ENCODE results near the gene DNM3.

The DNM3 gene

DNA sequence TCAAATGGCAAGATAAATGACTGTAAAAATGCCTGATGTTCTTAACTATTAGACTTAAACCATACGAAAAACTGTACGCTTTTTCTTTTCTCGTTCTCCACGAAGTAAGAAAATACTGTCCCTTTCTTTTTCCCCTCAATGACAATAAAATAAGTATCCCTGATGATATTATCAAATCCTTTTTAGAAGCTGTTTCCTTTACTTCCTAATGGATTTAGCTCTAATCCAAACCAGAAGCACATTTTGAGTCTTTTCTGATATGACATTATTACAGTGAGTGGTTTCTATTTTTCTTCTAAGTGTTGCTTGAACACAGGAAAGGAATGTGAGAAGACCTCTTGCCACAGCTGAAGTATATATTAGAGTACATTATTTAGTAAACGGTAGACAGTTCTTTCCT lies 32.4 kb downstream of the DNM3 start:
- no peak for DNase-seq

DNA sequence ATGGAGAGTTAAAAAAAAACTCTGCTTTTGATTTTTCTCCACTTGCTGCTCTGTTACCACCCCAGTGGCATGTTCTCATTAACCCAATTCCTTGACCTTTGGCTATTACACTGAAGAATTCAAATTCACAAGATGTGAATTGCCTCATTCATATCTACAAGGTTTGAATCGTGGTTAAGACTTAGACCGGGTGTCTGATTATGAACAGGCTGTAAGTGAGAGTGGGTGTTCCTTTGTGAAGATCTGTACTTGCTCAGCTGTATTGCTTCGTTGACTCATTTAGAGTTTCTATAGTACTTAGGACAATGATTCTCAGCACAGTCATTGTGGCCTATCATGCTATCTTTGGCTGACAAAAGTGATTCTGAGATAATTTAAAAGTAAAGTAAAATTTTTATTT lies 36.4 kb downstream of the DNM3 start:
- no peak for DNase-seq

DNA sequence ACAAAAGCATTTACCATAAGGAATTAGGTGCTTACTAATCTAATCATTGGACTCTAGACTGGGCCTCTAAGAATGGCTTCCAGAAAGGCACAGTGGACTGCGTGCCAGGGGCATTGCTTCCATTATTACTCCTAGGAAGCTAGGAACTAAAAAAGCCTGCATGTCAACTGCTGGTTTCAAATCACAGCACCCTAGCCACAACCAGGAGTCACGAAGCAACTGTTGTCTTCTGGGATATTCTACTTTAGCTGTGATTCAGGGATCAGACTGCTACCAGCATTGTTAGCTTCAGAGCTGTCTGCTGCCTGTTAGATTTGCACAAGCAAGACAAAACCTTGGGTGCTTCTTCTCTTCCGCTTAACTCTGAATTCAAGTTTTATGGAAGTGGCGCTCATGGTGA lies 38.3 kb downstream of the DNM3 start:
- no peak for DNase-seq

DNA sequence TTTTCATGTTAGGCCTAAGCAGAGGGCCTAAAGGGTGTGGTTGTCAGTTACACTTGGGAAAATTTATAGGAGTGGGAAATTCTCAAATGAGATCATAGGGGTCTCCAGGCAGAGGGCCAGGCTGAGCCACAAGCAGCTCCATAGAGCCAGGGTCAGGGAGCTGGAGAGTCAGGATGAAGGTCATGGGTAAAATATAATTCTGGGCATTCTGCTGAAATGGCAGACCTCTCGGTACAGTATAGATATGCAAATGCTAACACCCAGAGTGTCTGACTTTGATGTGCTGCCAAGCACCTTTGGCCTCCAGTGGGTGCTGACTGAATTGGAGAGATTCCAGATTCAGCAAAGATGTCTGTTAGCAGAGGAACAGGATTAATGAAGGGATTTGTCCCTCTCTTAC lies 40.1 kb downstream of the DNM3 start:
- no peak for DNase-seq

DNA sequence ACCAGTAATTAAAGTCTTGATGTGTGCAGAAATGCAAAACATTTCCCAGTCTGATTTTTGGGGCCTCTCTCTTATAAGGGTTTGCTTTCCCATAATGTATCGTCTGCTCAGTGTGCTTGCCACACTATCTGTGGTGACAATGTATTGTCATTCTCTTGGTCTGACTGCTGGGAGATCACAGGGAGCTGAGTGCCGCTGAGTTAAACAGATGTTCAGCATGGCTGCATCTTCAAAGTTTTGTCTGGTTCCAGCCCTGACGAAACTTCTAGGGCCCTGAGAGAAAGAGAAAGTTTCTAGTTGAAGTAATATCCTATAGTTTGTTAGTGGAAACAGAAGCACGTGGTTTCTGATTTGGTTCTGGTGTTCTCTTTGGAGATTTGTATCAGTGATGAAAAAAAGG lies 42.6 kb downstream of the DNM3 start:
- DNase-seq: no peak

DNA sequence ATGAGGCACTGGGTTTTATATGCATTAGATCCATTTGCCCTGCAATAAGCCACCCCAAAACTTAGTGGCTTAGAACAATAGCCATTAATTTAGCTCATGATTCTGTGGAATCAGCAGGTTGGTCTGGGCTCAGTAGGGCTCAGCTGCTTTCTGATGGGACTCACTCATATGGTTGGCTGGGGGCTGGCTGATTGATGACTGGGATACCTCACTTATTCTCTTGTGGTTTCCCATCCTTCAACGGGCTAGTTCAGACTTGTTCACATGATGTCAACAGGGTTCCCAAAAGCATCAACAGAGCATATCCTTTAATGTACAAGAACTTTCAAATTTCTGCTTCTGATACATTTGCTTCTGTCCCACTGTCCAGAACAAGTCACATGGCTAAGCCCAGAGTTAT lies 43.2 kb downstream of the DNM3 start:
- DNase-seq: no peak

DNA sequence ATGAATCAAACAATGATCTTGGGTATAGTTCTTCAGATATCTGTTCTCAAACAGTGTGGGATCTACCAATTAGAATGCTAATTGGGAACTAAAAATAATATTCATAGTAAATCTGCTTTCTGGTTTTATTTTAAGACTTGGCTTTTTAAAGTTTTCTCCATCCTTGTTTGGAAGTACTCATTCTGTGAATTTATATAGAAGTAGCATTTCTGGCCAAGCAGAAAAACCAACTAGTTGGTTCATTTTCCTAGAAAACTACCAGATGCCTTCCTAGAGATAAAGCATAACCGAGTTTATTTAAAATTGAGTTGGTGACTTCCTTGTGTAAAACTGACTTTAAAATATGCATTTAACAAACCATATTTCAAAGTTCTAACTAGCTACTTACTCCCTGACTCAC lies 48.8 kb downstream of the DNM3 start:
- no peak for DNase-seq

DNA sequence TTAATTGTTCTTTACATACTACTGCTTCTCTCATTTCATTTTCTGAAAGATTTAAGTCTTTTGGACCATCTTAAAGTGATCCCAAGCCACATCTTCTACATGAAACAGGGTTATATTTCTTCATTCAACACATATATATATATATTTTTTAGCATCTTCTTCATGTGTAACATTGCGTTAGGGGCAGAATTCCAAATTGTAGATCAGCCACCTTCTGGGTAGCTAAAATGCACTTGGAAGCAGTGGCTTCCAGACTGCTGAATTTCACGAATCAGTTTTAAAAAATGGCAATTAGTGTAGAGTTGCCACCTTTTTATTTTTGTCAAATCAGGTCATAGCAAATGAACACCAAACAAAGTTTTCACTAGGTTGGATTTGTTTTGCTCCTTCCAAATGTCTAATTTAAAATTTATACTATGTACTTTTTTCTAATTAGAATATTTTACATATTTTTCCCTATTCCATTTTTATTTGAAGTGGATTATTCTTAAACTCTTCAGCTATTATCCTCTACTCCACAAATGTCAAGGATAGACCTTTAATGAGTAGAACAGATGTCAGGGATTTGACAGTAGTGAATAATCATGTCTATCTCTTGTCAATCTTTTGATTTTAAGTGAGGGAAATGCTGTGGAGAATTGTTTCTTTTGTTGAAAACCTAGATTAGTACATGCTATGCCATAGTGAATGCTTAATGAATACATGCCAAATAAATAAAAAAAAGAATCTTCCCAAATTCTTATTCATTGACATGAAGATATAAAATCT lies 55.8 kb downstream of the DNM3 start:
- no peak for DNase-seq

DNA sequence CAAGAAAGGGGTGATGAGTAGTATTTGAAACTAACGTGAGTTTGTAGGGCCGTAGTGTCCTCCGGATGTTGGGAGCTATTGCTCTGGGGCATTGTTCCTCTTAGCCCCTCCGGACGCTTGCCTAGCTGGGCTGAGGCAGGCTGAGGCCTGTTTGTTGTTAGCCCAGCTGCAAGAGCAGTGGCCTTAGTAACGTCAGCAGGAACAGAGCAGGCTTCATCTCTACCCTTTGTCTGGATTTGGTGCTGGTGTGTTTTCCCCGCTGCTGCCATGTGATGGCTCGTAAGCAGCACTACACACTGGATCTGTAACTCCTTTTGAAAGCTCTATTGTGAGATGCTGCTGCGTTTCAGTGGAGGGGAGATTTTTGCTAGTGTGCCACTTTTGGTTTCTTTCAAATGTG lies 57.6 kb downstream of the DNM3 start:
- no peak for DNase-seq

DNA sequence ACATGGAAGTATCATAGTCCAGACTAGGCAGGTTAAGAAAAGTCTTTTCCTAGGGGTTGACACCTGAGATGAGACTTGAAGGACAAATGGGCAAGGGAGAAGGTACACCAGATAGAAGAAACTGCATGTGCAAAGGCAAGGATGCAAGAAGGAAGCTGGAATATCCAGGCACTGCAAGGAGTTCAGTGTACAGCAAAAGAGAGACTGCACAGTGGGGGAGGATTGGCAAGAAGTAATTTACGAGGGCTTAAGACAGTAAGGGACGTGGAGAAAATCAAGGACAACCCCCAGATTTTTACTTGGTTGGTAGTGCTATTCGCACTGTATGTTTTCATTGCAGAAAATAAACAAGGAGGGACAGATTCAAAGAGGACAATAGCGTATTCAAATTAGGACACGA lies 58.5 kb downstream of the DNM3 start:
- DNase-seq: no peak

DNA sequence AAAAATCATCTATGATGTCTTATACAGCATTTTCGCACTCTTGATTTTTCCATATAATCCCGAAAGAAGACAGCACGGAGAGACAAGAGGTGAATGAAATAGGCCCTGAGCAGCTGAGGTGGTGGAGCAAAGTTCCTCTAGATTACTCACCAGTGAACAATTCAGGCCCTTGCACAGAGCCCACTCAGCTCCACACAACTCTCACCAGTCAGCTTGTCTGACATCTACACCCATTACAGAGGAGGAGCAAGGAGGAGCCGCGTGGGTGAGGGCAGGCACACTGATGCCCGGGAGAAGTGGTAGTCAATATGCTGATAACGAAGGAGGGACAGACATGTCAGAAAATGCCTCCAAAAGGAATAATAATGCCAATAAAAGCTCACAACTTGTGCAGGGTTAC lies 59.9 kb downstream of the DNM3 start:
- no peak for DNase-seq

DNA sequence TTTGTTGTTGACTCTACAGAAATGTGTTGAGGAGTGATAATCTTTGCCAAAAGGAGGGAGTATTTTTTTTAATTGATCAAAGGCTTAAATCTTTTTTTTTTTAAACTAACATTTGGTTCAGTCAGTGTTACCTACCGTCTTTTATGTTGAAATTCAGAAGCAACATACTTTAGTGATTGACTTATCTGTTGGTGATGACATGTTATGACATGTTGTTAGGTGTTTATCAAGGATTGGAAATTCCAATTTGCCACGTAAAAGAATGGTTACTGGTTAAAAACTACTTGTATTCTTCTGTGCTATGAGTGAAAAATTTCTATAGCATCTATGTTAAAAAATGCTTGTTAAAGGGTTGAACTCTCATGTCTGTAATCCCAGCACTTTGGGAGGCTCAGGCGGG lies 61.2 kb downstream of the DNM3 start:
- no peak for DNase-seq

DNA sequence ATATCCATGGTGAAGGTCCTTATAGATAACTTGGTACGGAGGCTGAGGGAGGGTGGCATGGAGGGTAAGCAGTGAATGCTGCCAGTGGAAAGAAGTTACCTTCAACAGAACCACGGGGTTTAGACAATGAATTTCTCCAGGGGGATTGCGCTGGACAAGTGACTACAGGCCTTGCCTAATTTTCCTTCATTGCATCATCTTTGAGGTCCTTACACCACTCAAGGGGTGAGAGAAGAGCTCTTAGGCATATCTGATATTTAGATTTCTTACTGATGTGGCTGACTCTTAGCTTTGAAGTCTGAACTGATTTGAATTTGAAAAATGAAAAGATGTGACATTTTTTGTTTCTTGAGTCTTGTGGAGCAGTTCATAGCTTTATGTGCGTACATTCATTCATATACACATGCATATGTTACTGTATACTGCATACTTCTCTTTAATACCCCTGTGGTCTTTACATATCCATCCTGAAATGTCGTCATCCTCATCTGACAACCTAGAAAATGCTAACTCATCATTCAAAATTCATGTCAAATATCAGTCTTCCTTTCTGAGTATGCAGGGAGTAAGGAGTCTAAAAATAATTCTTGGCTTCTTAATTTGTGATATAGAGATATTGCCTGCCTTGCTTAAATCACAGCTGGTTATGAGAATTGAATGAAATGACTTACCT lies 63.6 kb downstream of the DNM3 start:
- DNase-seq: no peak

DNA sequence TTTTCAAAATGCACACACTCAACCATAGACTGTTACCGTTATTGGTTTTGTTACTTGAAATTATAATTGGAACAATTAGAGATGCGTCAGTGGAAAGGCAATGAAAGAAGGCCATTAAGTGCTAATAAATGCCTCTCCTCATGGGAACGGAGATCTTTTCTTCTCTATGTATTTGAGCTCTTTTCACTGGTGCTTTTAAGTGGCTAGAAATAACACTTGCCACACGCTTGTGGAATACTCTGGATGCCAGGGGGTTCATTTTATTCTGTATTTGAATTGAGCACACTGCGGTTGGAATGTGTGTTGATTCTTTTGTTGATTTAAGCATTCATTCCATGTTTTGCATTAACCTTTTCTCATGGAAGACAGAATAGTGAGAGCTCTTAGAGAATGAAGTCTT lies 68.4 kb downstream of the DNM3 start:
- DNase-seq: no peak

DNA sequence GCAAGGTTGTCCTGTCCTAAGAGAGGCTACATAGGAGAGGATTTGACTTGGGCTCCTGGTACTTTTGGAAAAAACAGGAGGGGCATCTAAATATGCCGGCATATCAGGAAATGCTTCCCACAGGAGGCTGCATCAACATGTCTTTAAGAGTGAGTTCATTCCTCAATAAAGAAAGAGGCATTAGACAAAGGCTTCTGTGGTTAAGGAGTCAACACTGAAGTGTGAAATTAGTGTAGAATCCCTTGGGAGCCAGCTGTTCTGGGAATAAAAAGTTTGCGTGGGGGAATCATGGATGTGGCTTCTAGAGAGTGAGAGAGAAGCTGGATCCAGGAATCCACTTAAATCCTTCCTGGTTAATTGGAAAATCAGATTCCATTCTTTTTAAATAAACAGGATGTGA lies 69.5 kb downstream of the DNM3 start:
- DNase-seq: no peak

DNA sequence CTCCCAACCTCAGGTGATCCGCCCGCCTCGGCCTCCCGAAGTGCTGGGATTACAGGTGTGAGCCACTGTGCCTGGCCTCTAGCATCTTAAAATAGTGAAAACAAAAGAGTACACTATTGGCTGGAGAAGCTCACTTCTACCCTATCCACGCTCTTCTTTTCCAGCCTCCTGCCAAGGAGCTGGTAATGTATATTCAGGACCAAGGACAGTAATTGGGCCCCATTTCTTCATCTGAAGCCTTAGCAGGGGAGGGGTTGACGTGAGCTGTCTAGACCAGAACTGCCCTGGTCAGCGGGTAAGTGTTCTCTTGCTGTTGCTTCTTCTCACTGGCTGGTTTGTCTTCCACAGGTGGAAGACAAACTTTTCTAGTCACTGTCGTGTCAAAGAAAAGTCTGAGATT lies 70.2 kb downstream of the DNM3 start:
- DNase-seq: no peak

DNA sequence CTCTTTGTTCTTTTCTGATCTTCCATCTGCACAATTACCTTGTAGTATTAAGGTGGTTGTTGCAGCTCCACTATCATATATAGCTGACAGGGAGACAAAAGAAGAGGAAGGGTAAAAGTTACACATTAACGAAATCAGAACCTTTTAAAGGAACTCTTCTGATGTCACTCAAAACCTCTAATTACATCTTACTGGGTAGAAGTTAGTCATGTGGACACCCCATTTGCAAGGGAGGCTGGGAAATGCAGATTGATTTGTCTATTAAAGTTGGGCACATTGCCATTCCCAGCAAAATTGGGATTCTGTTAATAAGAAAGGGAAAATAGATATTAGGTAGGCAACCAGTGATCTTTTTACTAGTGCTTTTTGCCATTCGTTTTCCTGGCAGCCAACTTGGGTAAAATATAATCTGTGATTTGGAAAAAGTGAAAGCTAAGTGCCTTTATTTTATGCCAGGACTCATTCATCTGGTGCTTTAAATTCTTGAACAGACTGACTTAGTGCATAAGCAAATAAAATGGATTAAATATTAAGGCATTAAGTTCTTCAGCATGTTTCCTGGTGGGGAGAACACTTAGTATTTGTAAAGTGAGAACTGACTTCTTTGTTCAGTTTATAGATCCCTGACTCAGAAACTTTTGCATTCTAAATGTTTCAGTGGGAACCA lies 71.3 kb downstream of the DNM3 start:
- no peak for DNase-seq

DNA sequence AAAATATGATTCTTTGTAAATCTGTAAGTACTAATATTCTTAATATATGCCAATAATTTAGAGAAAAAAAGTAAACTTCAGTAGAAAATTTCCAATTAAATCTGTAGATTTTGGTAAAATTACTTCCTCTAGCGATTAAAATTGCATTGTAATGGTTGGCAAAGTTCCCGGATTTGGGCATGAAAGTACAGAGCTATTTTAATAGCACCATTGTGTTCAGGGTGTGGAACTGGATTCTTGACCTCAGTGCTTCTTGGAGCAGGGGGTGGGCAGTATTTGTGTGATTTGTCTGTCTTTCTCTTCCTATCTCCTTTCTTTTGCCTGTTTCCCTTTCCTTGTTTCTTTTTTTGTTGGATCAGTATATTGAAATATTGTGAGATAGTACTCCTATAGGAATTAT lies 72.1 kb downstream of the DNM3 start:
- DNase-seq: no peak

DNA sequence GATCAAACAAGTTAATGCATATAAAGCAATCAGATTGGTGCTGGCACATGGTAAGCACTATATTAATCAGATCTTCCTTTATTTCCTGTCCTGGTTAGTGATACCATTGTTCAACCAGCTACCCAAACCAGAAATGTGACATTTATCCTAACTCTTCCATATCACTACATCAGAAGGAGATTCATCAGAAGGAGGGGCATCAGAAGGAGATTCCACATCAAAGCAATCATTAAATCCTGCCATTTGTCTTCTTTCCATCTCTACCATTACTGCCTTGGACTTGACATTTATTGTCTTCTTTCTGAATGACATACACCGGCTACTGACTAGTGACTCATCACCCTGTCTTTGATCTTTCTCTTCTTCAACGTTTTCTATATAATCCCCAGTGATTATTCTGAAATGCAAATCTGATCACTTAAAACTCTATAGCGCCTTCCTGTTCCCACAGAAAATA lies 75.0 kb downstream of the DNM3 start:
- no peak for DNase-seq

DNA sequence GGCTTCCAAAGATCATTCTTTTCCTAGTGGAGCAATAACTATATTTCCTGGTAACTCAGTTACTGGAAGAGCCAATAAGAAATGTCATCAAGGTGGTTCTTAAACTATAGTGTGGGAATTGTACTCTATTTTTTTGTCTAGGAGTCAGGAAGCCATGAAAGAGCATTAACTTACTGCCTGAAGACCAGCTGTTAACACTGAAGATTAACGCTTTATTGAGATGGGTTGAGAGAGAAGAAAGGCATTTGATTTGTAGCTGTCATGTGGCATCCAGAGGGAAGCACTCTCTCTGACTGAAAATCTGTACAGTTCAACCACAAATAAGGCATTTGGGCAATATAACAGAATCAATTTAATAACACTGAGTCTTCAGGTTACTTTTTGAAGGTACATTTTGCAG lies 76.0 kb downstream of the DNM3 start:
- no peak for DNase-seq

DNA sequence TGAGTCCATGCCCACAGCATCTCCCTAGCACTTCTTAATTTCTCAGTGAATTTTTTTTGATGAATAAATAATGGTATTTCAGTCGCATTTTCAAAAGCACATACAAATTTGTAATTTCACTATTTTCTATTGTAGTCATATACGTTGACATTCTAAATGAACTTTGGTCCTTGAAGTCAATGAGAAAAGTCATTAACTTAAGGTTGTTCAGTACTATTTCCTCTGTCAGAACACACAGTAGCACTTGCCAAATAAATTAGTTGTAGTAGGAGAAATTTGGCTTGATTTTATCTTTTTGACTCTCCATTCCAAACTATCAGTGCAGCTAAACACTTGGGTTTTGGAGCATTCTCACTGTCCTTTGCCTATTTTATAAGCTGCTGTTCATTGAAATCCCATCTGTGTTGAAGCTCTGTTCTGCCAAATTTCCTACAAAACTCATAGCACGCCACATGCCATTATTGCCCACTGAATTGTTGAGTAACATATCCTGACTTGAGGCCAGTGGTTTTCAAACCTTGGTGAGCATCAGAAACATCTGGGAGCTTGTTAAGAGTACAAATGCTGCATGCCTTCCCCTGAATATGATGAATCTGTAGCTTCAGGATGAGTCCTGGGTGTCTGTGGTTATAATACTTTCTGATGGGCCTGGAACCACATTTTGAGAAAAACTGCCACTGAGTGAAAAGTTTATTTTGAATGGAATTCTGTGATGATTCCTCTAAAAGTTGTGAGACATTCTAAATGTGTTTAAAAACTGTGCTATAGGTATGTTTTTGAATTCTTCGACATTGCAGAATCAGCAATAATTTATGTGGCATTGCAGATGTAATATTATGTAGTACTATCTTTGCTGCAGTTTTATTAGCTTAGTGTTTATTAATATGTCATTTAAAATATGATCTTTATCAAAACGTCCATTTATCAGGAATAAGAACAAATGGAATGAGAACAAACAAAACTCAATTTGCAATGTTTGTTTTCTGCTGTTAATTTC lies 78.9 kb downstream of the DNM3 start:
- no peak for DNase-seq

DNA sequence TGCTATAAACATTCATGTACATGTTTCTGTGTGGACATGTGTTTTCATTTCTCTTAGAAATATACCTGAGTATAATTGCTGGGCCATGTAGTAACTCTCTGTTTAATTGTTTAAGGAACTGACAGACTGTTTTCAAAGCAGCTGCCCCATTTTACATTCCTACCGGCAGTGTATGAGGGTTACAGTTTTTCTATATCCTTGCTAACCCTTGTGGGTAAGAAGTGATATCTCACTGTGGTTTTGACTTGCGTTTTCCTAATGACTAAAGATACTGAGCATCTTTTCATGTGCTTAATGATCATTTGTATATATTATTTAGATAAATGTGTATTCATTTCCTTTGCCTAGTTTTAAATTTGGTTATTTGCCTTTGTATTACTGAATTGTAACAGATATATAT lies 81.7 kb downstream of the DNM3 start:
- DNase-seq: no peak

DNA sequence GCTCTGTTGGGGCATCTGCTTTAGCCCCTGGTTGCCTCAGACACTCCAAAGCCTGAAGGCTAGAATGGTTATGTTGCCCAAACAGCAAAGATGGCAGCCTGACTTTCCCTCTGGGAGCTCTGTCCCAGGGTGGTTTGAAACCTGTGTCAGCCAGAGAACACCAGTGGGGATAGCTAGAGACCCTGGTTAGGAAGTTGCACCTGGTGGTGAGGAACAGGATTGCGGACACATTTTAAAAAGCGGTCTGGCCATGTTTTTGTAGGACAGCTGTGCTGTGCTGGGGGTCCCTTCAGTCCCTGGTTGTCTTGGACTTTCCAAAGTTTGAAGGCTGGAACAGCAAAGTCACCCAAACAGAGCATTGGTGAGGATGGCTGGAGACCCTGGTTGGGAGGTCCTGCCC lies 87.8 kb downstream of the DNM3 start:
- no peak for DNase-seq
